ENCODE measurements around the gene EMP3. TPM values are rescaled to one million over a fixed set of nuclear protein-coding genes. Genes with fewer than 3 reads are reported as not detected.

Gene EMP3
- total RNA-seq, 1 donor from 2014 or later: 82.6 TPM

DNA sequence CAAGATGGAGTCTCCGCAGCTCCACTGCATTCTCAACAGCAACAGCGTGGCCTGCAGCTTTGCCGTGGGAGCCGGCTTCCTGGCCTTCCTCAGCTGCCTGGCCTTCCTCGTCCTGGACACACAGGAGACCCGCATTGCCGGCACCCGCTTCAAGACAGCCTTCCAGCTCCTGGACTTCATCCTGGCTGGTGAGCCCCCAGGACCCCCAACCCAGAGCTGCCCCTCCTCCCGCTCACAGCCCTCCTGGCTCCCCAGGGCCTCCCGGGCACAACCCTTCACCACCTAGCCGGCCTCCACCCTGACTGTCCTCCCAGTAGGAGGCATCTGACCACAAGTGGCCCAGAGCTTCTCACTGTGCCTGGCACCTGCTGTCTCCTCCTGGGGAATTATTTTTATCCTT is 48.2 kb downstream of the EMP3 start:
- DNase-seq (ENCODE audit: low read depth, low spot score): no peak

DNA sequence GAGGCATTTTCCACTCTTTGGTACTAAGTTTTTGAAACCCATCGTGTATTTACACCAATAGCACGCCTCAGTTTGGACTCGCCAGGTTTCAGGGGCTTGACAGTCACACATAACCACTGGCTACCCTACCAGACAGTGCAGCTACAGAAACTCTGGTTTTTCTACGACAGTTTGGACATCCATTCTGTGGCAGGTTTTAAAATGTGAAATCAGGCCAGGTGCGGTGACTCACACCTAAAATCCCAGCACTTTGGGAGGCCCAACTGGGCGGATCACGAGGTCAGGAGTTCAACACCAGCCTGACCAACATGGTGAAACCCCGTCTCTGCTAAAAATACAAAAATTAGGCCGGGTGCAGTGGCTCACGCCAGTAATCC is 52.8 kb downstream of the EMP3 start:
- no peak for DNase-seq (ENCODE audit: low read depth, low spot score)

- no peak for DNase-seq (ENCODE audit: low read depth, low spot score)
Measured at GRCh38 chr19:48379058-48379457, 53.7 kb downstream of the EMP3 start.

Other genes with a start within 250 kb of the EMP3 start
- 58.5 and 59.5 TPM in 2 replicates for gene PLA2G4C, start 214.7 kb upstream of the EMP3 start, total RNA-seq
- gene LIG1, start 155.2 kb upstream of the EMP3 start, total RNA-seq: 50.2 and 57.6 TPM in 2 replicates
- 4.5 and 4.9 TPM in 2 replicates for gene ZSWIM9, start 154.9 kb upstream of the EMP3 start, total RNA-seq
- gene CARD8, start 69.6 kb upstream of the EMP3 start, total RNA-seq: 92.5 and 103 TPM in 2 replicates
- gene ZNF114, start 55.5 kb upstream of the EMP3 start, total RNA-seq: 0.66 and 0.81 TPM in 2 replicates
- 1.5 and 2.7 TPM in 2 replicates for gene TMEM143, start 38.4 kb downstream of the EMP3 start, total RNA-seq
- not detected in 2 replicates for gene SYNGR4, start 38.8 kb downstream of the EMP3 start, total RNA-seq
- 45.6 and 47.8 TPM in 2 replicates for gene KDELR1, start 66.0 kb downstream of the EMP3 start, total RNA-seq
- 0.39 and 0.40 TPM in 2 replicates for gene GRIN2D, start 68.1 kb downstream of the EMP3 start, total RNA-seq
- gene GRWD1, start 120.4 kb downstream of the EMP3 start, total RNA-seq: 35.5 and 64.0 TPM in 2 replicates
- gene KCNJ14, start 130.0 kb downstream of the EMP3 start, total RNA-seq: 0.20 and 0.39 TPM in 2 replicates
- 58.2 and 68.4 TPM in 2 replicates for gene CYTH2, start 143.8 kb downstream of the EMP3 start, total RNA-seq
- under 0.01 and 0.04 TPM in 2 replicates for gene LMTK3, start 186.3 kb downstream of the EMP3 start, total RNA-seq
- gene SULT2B1, start 226.6 kb downstream of the EMP3 start, total RNA-seq: 0.07 TPM in 1 of 2 replicates, not detected in the other

Data from pulmonary artery endothelial cell (primary cell).